ENCODE results near the gene CAPN11.

CAPN11 gene

GRCh38 chr6:44151348-44152108 lies 7.1 kb upstream of the CAPN11 start:
- H3K4me2 ChIP-seq (ENCODE audit: low read depth, low read length, poor library complexity, severe bottlenecking) = no peak overlapping the region
- H3K79me2 ChIP-seq (ENCODE audit: insufficient read depth, low read length) = no peaks in the 10 kb centered on the region
- H3F3A ChIP-seq (ENCODE audit: insufficient read depth) = no peaks in the 10 kb centered on the region
- H2AFZ ChIP-seq (ENCODE audit: low read depth, low read length, severe bottlenecking) = no peak overlapping the region
- H3K9ac ChIP-seq (ENCODE audit: low read length) = no peak overlapping the region
- no peak overlapping the region for H3K4me3 ChIP-seq (ENCODE audit: insufficient read depth, low read length, poor library complexity, severe bottlenecking)
- H3K27ac ChIP-seq (ENCODE audit: low read depth, low read length) = no peak overlapping the region
- H3K9me3 ChIP-seq (ENCODE audit: insufficient read depth, low read length) = no peaks in the 10 kb centered on the region
- no peaks in the 10 kb centered on the region for H4K20me1 ChIP-seq (ENCODE audit: low read depth, low read length)
- no peaks in the 10 kb centered on the region for H3K36me3 ChIP-seq (ENCODE audit: low read length)
- TF ChIP-seq CTCF (IDR thresholded peaks at IDR 0.05; ENCODE audit: insufficient read depth, low read length, poor library complexity, severe bottlenecking) (peak; percentile 100), EZH2phosphoT487 (conservative IDR thresholded peaks at IDR 0.05; ENCODE audit: low read length) (no peak)
- H3K27me3 ChIP-seq (ENCODE audit: low read length) = no peaks in the 10 kb centered on the region
- no peaks in the 10 kb centered on the region for H3K9me2 ChIP-seq (replicated peaks; ENCODE audit: insufficient read depth, low read length)

GRCh38 chr6:44152109-44152461 lies 6.5 kb upstream of the CAPN11 start:
- Histone ChIP-seq H2AFZ (ENCODE audit: low read depth, low read length, severe bottlenecking) (no peak overlapping the region), H3K79me2 (ENCODE audit: insufficient read depth, low read length) (no peaks in the 10 kb centered on the region), H3F3A (ENCODE audit: insufficient read depth) (no peaks in the 10 kb centered on the region), H3K27me3 (ENCODE audit: low read length) (no peaks in the 10 kb centered on the region), H3K27ac (ENCODE audit: low read depth, low read length) (no peak overlapping the region), H3K9me3 (ENCODE audit: insufficient read depth, low read length) (no peaks in the 10 kb centered on the region), H3K4me2 (ENCODE audit: low read depth, low read length, poor library complexity, severe bottlenecking) (no peak overlapping the region), H3K36me3 (ENCODE audit: low read length) (no peaks in the 10 kb centered on the region), H3K9me2 (replicated peaks; ENCODE audit: insufficient read depth, low read length) (no peaks in the 10 kb centered on the region), H3K9ac (ENCODE audit: low read length) (no peak overlapping the region), H4K20me1 (ENCODE audit: low read depth, low read length) (no peaks in the 10 kb centered on the region), H3K4me3 (ENCODE audit: insufficient read depth, low read length, poor library complexity, severe bottlenecking) (no peak overlapping the region)
- TF ChIP-seq EZH2phosphoT487 (conservative IDR thresholded peaks at IDR 0.05; ENCODE audit: low read length) (no peak), CTCF (IDR thresholded peaks at IDR 0.05; ENCODE audit: insufficient read depth, low read length, poor library complexity, severe bottlenecking) (no peak)

- no peaks in the 10 kb centered on the region for H3F3A ChIP-seq (ENCODE audit: insufficient read depth)
- no peak overlapping the region for H2AFZ ChIP-seq (ENCODE audit: low read depth, low read length, severe bottlenecking)
- H3K9me2 ChIP-seq (replicated peaks; ENCODE audit: insufficient read depth, low read length) = no peaks in the 10 kb centered on the region
- no peaks in the 10 kb centered on the region for H3K36me3 ChIP-seq (ENCODE audit: low read length)
- H3K4me2 ChIP-seq (ENCODE audit: low read depth, low read length, poor library complexity, severe bottlenecking) = no peak overlapping the region
- no peaks in the 10 kb centered on the region for H3K79me2 ChIP-seq (ENCODE audit: insufficient read depth, low read length)
- H3K9me3 ChIP-seq (ENCODE audit: insufficient read depth, low read length) = no peaks in the 10 kb centered on the region
- H3K27ac ChIP-seq (ENCODE audit: low read depth, low read length) = no peak overlapping the region
- H4K20me1 ChIP-seq (ENCODE audit: low read depth, low read length) = no peaks in the 10 kb centered on the region
- no peaks in the 10 kb centered on the region for H3K27me3 ChIP-seq (ENCODE audit: low read length)
- H3K9ac ChIP-seq (ENCODE audit: low read length) = no peak overlapping the region
- TF ChIP-seq CTCF (IDR thresholded peaks at IDR 0.05; ENCODE audit: insufficient read depth, low read length, poor library complexity, severe bottlenecking) (no peak), EZH2phosphoT487 (conservative IDR thresholded peaks at IDR 0.05; ENCODE audit: low read length) (no peak)
- H3K4me3 ChIP-seq (ENCODE audit: insufficient read depth, low read length, poor library complexity, severe bottlenecking) = no peak overlapping the region
Measured at GRCh38 chr6:44152533-44152932, 6.1 kb upstream of the CAPN11 start.

Data from SU-DHL-6 (cell line).